Activated CD4-positive, alpha-beta T cell treated with anti-CD3 and anti-CD28 coated beads, Interleukin-2, Interleukin-4, amounts not matched to agents 100 ng/mL and 50 ng/mL, durations not matched to agents 16 hours and 8 hours (primary cell): ENCODE data around the gene AFF3.
"Not testable (repeated sequence)": the region's sequence is repeated elsewhere in the genome, so short reads cannot be mapped to it uniquely, and the experiment has no call there.

Experiments used
- DNase-seq: peaks from one replicate; pipeline ENCODE4 v3.0.0-alpha.2; 2020; ENCODE audit warnings: low spot score

The AFF3 gene

GRCh38 chr2:100142393-100142792 lies at the start of gene AFF3:
Gene AFF3 (minus strand): TSS chr2:100142590. CDS start chr2:100104454, 38,136 bp downstream.
- peak; percentile 83 for DNase-seq

GRCh38 chr2:100189387-100189786 lies 47.0 kb upstream of the AFF3 start:
- no peak for DNase-seq

- DNase-seq: no peak
These were observed 45.9 kb upstream of the AFF3 start for GRCh38 chr2:100188326-100188725.

GRCh38 chr2:100186126-100186525 lies 43.7 kb upstream of the AFF3 start:
- no peak for DNase-seq

- DNase-seq: no peak
These were observed 43.1 kb upstream of the AFF3 start for GRCh38 chr2:100185516-100185915.

- DNase-seq: no peak
These were observed 42.7 kb upstream of the AFF3 start for GRCh38 chr2:100185105-100185504.

GRCh38 chr2:100184055-100184737 lies 41.8 kb upstream of the AFF3 start:
- no peak for DNase-seq

GRCh38 chr2:100182494-100183361 lies 40.3 kb upstream of the AFF3 start:
- DNase-seq: no peak

GRCh38 chr2:100180503-100180902 lies 38.1 kb upstream of the AFF3 start:
- DNase-seq: no peak

GRCh38 chr2:100179806-100180205 lies 37.4 kb upstream of the AFF3 start:
- DNase-seq: no peak

GRCh38 chr2:100178864-100179263 lies 36.5 kb upstream of the AFF3 start:
- DNase-seq: no peak

- DNase-seq: peak; percentile 37
These were observed 35.8 kb upstream of the AFF3 start for GRCh38 chr2:100178085-100178788.

- DNase-seq: no peak
These were observed 34.5 kb upstream of the AFF3 start for GRCh38 chr2:100176925-100177324.

GRCh38 chr2:100174026-100174431 lies 31.6 kb upstream of the AFF3 start:
- no peak for DNase-seq

GRCh38 chr2:100166701-100167100 lies 24.3 kb upstream of the AFF3 start:
- no peak for DNase-seq

- no peak for DNase-seq
These were observed 21.2 kb upstream of the AFF3 start for GRCh38 chr2:100163605-100164004.

GRCh38 chr2:100161945-100162620 lies 19.7 kb upstream of the AFF3 start:
- no peak for DNase-seq

GRCh38 chr2:100160396-100160795 lies 18.0 kb upstream of the AFF3 start:
- no peak for DNase-seq

- not testable (repeated sequence) for DNase-seq
These were observed 9.4 kb upstream of the AFF3 start for GRCh38 chr2:100151832-100152231.

- DNase-seq: no peak
These were observed 8.9 kb upstream of the AFF3 start for GRCh38 chr2:100151310-100151709.

GRCh38 chr2:100148883-100149282 lies 6.5 kb upstream of the AFF3 start:
- no peak for DNase-seq

GRCh38 chr2:100146657-100146960 lies 4.2 kb upstream of the AFF3 start:
- DNase-seq: no peak
